Adrenal gland (tissue), 5 donors: Measurements from ENCODE around the gene NUDT22.

Experiments
- CTCF ChIP-seq, 6 experiments: fragments of 450-650 bp in 4 of 6; fragments of 200-600 bp in 2 of 6; sonication (generic) in 1 of 6; IDR thresholded peaks; 1 replicate in 5 of 6; 2 replicates in 1 of 6; pipeline versions ENCODE4 v1.5.1 to v1.8.0; 2016 to 2021; ENCODE audit warnings: antibody characterized with exemption in 6 of 6, mild to moderate bottlenecking in 2 of 6, moderate library complexity in 1 of 6
- POLR2A ChIP-seq, 2 donors: fragments of 450-650 bp; IDR thresholded peaks; one replicate each; pipeline ENCODE4 v1.6.1; 2017; ENCODE audit warnings: antibody characterized with exemption in 2 of 2, mild to moderate bottlenecking in 2 of 2, moderate library complexity in 1 of 2
- donor health status: DM: no; HTN: no; CAD: no.

- TF ChIP-seq CTCF (IDR thresholded peaks at IDR 0.05) (no peak), POLR2A (IDR thresholded peaks at IDR 0.05) (no peak)
These were observed 36.4 kb downstream of the NUDT22 start for GRCh38 chr11:64262271-64263002.
